ENCODE data around the gene VWA8.
"Not testable (repeated sequence)": the region's sequence is repeated elsewhere in the genome, so short reads cannot be mapped to it uniquely, and the experiment has no call there.

VWA8 gene

GRCh38 chr13:41641429-41641828, 319.5 kb downstream of the VWA8 start:
- no peak for DNase-seq

- DNase-seq: no peak
These were observed 320.7 kb downstream of the VWA8 start for GRCh38 chr13:41639955-41640780.

- no peak for DNase-seq
These were observed 321.5 kb downstream of the VWA8 start for GRCh38 chr13:41639237-41639904.

GRCh38 chr13:41637586-41637985, 323.3 kb downstream of the VWA8 start:
- no peak for DNase-seq

GRCh38 chr13:41637032-41637431, 323.9 kb downstream of the VWA8 start:
- not testable (repeated sequence) for DNase-seq

- DNase-seq: not testable (repeated sequence)
These were observed 324.3 kb downstream of the VWA8 start for GRCh38 chr13:41636590-41636989.

GRCh38 chr13:41634407-41634806, 326.5 kb downstream of the VWA8 start:
- no peak for DNase-seq

GRCh38 chr13:41633776-41634175, 327.1 kb downstream of the VWA8 start:
- DNase-seq: no peak

GRCh38 chr13:41631296-41631965, 329.5 kb downstream of the VWA8 start:
- no peak for DNase-seq

- no peak for DNase-seq
These were observed 333.5 kb downstream of the VWA8 start for GRCh38 chr13:41627425-41627824.

- DNase-seq: no peak
These were observed 336.9 kb downstream of the VWA8 start for GRCh38 chr13:41624041-41624440.

- no peak for DNase-seq
These were observed 338.2 kb downstream of the VWA8 start for GRCh38 chr13:41622432-41623429.

GRCh38 chr13:41621716-41622431, 339.0 kb downstream of the VWA8 start:
- DNase-seq: no peak

- DNase-seq: not testable (repeated sequence)
These were observed 343.3 kb downstream of the VWA8 start for GRCh38 chr13:41617633-41618032.

- no peak for DNase-seq
These were observed 344.8 kb downstream of the VWA8 start for GRCh38 chr13:41616151-41616550.

GRCh38 chr13:41615528-41615855, 345.4 kb downstream of the VWA8 start:
- no peak for DNase-seq

GRCh38 chr13:41614671-41615527, 346.0 kb downstream of the VWA8 start:
- DNase-seq: no peak

- DNase-seq: no peak
These were observed 346.8 kb downstream of the VWA8 start for GRCh38 chr13:41613984-41614661.

GRCh38 chr13:41613471-41613870, 347.4 kb downstream of the VWA8 start:
- no peak for DNase-seq

- no peak for DNase-seq
These were observed 349.5 kb downstream of the VWA8 start for GRCh38 chr13:41611385-41611784.
